Heart left ventricle (tissue), 16 donors: ENCODE results near the gene BMP2K. TPM values are rescaled to one million over a fixed set of nuclear protein-coding genes. Genes with fewer than 3 reads are reported as not detected.

ENCODE experiments used
- ATAC-seq, 4 donors: fragments of 200-7000 bp; cut with Tn5 transposase; one replicate each; pipeline ENCODE4 v1.9.1; 2020 to 2022; ENCODE audit warnings: moderate library complexity in 4 of 4, mild to moderate bottlenecking in 3 of 4, moderate number of reproducible peaks in 1 of 4
- DNase-seq, 5 donors: peaks; one replicate each; pipeline ENCODE4 v3.0.0-alpha.2; 2020
- H3K27ac ChIP-seq, 12 donors: fragments of 200-600 bp; sonication (generic) in 4 of 12; one replicate each; pipeline versions ENCODE4 v1.5.0 to v1.8.0; 2016 to 2022; ENCODE audit warnings: mild to moderate bottlenecking in 2 of 12
- H3K27me3 ChIP-seq, 9 donors: fragments of 200-600 bp; sonication (generic) in 2 of 9; one replicate each; pipeline versions ENCODE4 v1.5.1 to v1.8.0; 2016 to 2022; ENCODE audit warnings: mild to moderate bottlenecking in 3 of 9
- H3K36me3 ChIP-seq, 9 donors: fragments of 200-600 bp; sonication (generic) in 2 of 9; one replicate each; pipeline versions ENCODE4 v1.5.0 to v1.8.0; 2018 to 2022; ENCODE audit warnings: mild to moderate bottlenecking in 2 of 9
- H3K4me1 ChIP-seq, 12 donors: fragments of 200-600 bp; sonication (generic) in 4 of 12; one replicate each; pipeline versions ENCODE4 v1.5.0 to v1.8.0; 2016 to 2022; ENCODE audit warnings: mild to moderate bottlenecking in 3 of 12
- H3K4me3 ChIP-seq, 12 donors: fragments of 200-600 bp; sonication (generic) in 4 of 12; one replicate each; pipeline versions ENCODE4 v1.5.0 to v1.8.0; 2017 to 2022; ENCODE audit warnings: mild to moderate bottlenecking in 9 of 12, moderate library complexity in 4 of 12
- H3K9me3 ChIP-seq, 12 donors: fragments of 200-600 bp; sonication (generic) in 4 of 12; one replicate each; pipeline versions ENCODE4 v1.5.0 to v1.8.0; 2016 to 2022; ENCODE audit warnings: mild to moderate bottlenecking in 1 of 12
- CTCF ChIP-seq, 12 donors: fragments of 200-600 bp; sonication (generic) in 4 of 12; IDR thresholded peaks; one replicate each; pipeline versions ENCODE4 v1.5.0 to v1.8.0; 2018 to 2022; ENCODE audit warnings: antibody characterized with exemption in 12 of 12, mild to moderate bottlenecking in 5 of 12
- POLR2A ChIP-seq, 2 donors: fragments of 450-650 bp; IDR thresholded peaks; one replicate each; pipeline ENCODE4 v1.6.1; 2017; ENCODE audit warnings: antibody characterized with exemption in 2 of 2, mild to moderate bottlenecking in 2 of 2, moderate library complexity in 2 of 2
- WGBS, 4 donors: extraction: QIAGEN DNeasy Blood & Tissue Kit in 2 of 4; methylation state at CpG; one replicate each; pipeline versions ENCODE4 v1.1.5 to v1.1.7; 2013 to 2018; 5-methylcytosine and 5-hydroxymethylcytosine counted together
- intact Hi-C, 10 donors: fragments of 100-400 bp; cut with DNase I; formaldehyde crosslinking; loops; one replicate each; pipeline versions ENCODE4 v1.11.1 to v1.14.2; 2022
- polyA plus RNA-seq, 2 donors: library from polyadenylated mRNA; stranded (reverse); fragments of 200-250 nt; gene quantifications; one replicate each; pipeline ENCODE4 v1.2.3, GENCODE V29; 2013
- total RNA-seq, 9 donors: library from RNA; depleted of rRNA in 2 of 9; stranded (reverse); fragments of >200 nt in 2 of 9; fragmentation: NEBNext Ultra II Directional in 3 of 9; extraction: Animal tissue kit (Norgen Biotek cat#: 25700) in 3 of 9; gene quantifications; one replicate each; pipeline versions ENCODE4 v1.1.0 to v1.2.4, GENCODE V29; 2016 to 2023
- donor health status: ischemic (EF 13 %, LVEDD 7.1; RV severe dilation, severe dysfunction).
- donor health status: healthy with polysubstance abuse.
- donor health status: DM: no; HTN: yes; CAD: no.
- donor health status: DM: no; HTN: no; CAD: no.
- donor health status: ischemic (EF 25% LVEDD 6.9; RV normal size, moderate dysfunction).
- donor health status: ischemic (EF 25% LVEDD 5.7; RV mildly dilated, moderate dysfunction).
- donor health status: healthy.
- donor health status: DM: yes; HTN: yes; CAD: no.
- donor health status: ischemic (EF 35%, LVEDD 5.7; RV mildly dilated, moderate dysfunction).
- donor health status: nonischemic (EF 11% LVEDD 7.7; RV severe dilation, severe dysfunction).
- donor health status: DM: yes; HTN: yes; CAD: no.
- donor health status: PGD.
- donor health status: ischemic (EF 29% LVEDD 5.4; RV normal size, mild dysfunction).
- donor health status: nonischemic (EF 23%, LVEDD 6.1; RV moderate dilation, normal function).

Gene BMP2K
- total and polyA plus RNA-seq, 11 donors: 5.4 to 65.7 (median 21.6) TPM

- Histone ChIP-seq H3K36me3 (no peaks in the 10 kb centered on the region), H3K27ac (no peak overlapping the region), H3K27me3 (no peaks in the 10 kb centered on the region), H3K9me3 (no peaks in the 10 kb centered on the region), H3K4me3 (no peak overlapping the region), H3K4me1 (peaks cover 0 to 21% (median 9%) of the 10 kb centered on the region in 12 donors)
- intact Hi-C loops: loop anchor here in 5 of 10 donors (10.0 kb wide), 4 partner anchors 95 to 715 kb away; partner anchors contain the start of gene FRAS1 (in 1 of the 5)
- DNase-seq (no peak), ATAC-seq (no peak)
- no peak for TF ChIP-seq CTCF (IDR thresholded peaks at IDR 0.05)
- no peak for TF ChIP-seq POLR2A (IDR thresholded peaks at IDR 0.05)
- WGBS, 4 donors: 92 to 97% (median 93%) methylated on average over 3 of the region's 3 CpGs
Observed at GRCh38 chr4:78770091-78770642, 6.0 kb upstream of the BMP2K start.

- intact Hi-C loops: loop anchor here in 5 of 10 donors (10.0 kb wide), 4 partner anchors 92 to 718 kb away; partner anchors contain the start of gene FRAS1 (in 1 of the 5)
- 91 to 93% (median 93%) methylated on average over 4 of the region's 4 CpGs for WGBS, 4 donors
- Histone ChIP-seq H3K9me3 (no peaks in the 10 kb centered on the region), H3K4me3 (no peak overlapping the region), H3K4me1 (peaks cover 0 to 16% (median 8%) of the 10 kb centered on the region in 12 donors), H3K27ac (no peak overlapping the region), H3K27me3 (no peaks in the 10 kb centered on the region), H3K36me3 (no peaks in the 10 kb centered on the region)
- no peak for ATAC-seq
- no peak for DNase-seq
- no peak for TF ChIP-seq POLR2A (IDR thresholded peaks at IDR 0.05)
- TF ChIP-seq CTCF (IDR thresholded peaks at IDR 0.05): no peak
Observed at GRCh38 chr4:78772526-78773091, 3.5 kb upstream of the BMP2K start.

GRCh38 chr4:78774417-78774816 lies 1.7 kb upstream of the BMP2K start:
- Histone ChIP-seq H3K4me3 (peak overlapping the region in 1 of 12 donors; percentile 91), H3K9me3 (no peaks in the 10 kb centered on the region), H3K27me3 (no peaks in the 10 kb centered on the region), H3K27ac (peak overlapping the region in 11 of 12 donors; percentile 20 to 100 (median 99)), H3K36me3 (no peaks in the 10 kb centered on the region), H3K4me1 (peaks cover 0 to 34% (median 20%) of the 10 kb centered on the region in 12 donors)
- WGBS, 4 donors: 61 to 70% (median 68%) methylated on average over 3 of the region's 3 CpGs
- DNase-seq (no peak), ATAC-seq (no peak)
- TF ChIP-seq POLR2A (IDR thresholded peaks at IDR 0.05) (no peak), CTCF (IDR thresholded peaks at IDR 0.05) (no peak)
- intact Hi-C loops: loop anchor here in 5 of 10 donors (10.0 kb wide), 4 partner anchors 90 to 720 kb away; partner anchors contain the start of gene FRAS1 (in 1 of the 5)

GRCh38 chr4:78775303-78776078 lies 659 bp upstream of the BMP2K start:
- peak overlapping the region; percentile 29 to 94 (median 79) for H3K4me3 ChIP-seq
- no peaks in the 10 kb centered on the region for H3K9me3 ChIP-seq
- no peaks in the 10 kb centered on the region for H3K36me3 ChIP-seq
- H3K27me3 ChIP-seq: no peaks in the 10 kb centered on the region
- peak; percentile 89 to 93 (median 90) for DNase-seq
- intact Hi-C loops: loop anchor here (2.0 to 10.0 kb wide), 13 partner anchors 77 to 721 kb away; partner anchors contain the start of gene FRAS1 (in 1 of the 10)
- peak; percentile 80 to 94 (median 92) for ATAC-seq
- peak overlapping the region; percentile 92 to 100 (median 99) for H3K27ac ChIP-seq
- 0 to 1% (median 0%) methylated on average over 25 to 54 of the region's 54 CpGs for WGBS, 4 donors
- TF ChIP-seq CTCF (IDR thresholded peaks at IDR 0.05): no peak
- peak in 1 of 2 donors; percentile 31 for TF ChIP-seq POLR2A (IDR thresholded peaks at IDR 0.05)
- H3K4me1 ChIP-seq: peaks cover 0 to 43% (median 29%) of the 10 kb centered on the region in 12 donors
